B cell (primary cell): ENCODE results near the gene RNGTT.

Experiments
- EZH2 ChIP-seq: IDR thresholded peaks from 2 replicates; pipeline ENCODE4 v1.6.1; 2012; ENCODE audit warnings: borderline replicate concordance, low read depth, mild to moderate bottlenecking, moderate library complexity, low read length; ENCODE audit not compliant: insufficient read depth, poor library complexity, severe bottlenecking
- TF ChIP-seq, protein P1 (sequence below): fragments of 200-600 bp; IDR thresholded peaks from one replicate; pipeline ENCODE4 v1.8.0; 2022; ENCODE audit warnings: antibody characterized with exemption, mild to moderate bottlenecking

DNA sequence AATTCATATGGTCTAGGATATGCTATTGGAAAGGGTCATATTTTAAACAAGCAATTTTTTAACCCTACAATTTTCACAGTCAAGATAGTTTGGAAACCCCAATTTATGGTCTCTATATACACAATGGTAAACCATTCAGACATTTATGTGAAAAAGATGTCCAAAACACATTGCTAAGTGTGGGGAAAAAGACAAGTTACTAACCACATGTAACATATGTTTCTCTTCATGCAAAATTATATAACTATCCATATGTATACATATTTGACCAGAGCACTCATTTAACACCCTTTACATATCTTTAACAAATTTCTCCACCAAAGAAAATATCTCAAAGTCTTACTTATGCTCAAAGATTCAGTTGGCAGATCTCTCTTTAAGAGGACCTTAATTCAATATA is 110.6 kb downstream of the RNGTT start:
- TF ChIP-seq, protein P1, sequence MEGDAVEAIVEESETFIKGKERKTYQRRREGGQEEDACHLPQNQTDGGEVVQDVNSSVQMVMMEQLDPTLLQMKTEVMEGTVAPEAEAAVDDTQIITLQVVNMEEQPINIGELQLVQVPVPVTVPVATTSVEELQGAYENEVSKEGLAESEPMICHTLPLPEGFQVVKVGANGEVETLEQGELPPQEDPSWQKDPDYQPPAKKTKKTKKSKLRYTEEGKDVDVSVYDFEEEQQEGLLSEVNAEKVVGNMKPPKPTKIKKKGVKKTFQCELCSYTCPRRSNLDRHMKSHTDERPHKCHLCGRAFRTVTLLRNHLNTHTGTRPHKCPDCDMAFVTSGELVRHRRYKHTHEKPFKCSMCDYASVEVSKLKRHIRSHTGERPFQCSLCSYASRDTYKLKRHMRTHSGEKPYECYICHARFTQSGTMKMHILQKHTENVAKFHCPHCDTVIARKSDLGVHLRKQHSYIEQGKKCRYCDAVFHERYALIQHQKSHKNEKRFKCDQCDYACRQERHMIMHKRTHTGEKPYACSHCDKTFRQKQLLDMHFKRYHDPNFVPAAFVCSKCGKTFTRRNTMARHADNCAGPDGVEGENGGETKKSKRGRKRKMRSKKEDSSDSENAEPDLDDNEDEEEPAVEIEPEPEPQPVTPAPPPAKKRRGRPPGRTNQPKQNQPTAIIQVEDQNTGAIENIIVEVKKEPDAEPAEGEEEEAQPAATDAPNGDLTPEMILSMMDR: no peak
- TF ChIP-seq EZH2: no peak
